HT1080 (cell line): ENCODE results near the gene CDKN2B. TPM values are rescaled to one million over a fixed set of nuclear protein-coding genes. Genes with fewer than 3 reads are reported as not detected.

Source experiments
- DNase-seq: peaks from one replicate; pipeline ENCODE4 v3.0.0-alpha.2; 2015; ENCODE audit warnings: low read depth
- total RNA-seq: library from RNA; depleted of rRNA; stranded (reverse); fragments of >200 nt; shearing (Covaris generic); gene quantifications from 2 replicates; pipeline ENCODE4 v1.2.3, GENCODE V29; 2014

Gene CDKN2B
- total RNA-seq, 1 experiment from 2014 or later = not detected

DNA sequence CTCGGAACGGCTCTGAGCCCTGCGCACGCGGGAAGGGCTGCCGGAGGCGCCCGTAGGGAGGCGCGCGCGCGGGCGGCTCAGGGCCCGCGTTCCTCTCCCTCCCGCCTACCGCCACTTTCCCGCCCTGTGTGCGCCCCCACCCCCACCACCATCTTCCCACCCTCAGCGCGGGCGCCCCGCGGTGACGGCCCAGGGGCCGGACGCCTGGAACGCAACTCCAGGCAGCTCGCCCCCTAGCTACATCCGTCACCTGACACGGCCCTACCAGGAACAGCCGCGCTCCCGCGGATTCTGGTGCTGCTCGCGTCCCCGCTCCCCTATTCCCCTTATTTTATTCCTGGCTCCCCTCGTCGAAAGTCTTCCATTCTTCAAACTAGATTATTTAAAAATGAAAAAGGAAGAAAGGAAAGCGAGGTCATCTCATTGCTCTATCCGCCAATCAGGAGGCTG lies 14.5 kb downstream of the CDKN2B start, which contains the start of gene CDKN2B-AS1:
TSS of gene CDKN2B-AS1 (plus strand) at position 236 of the 450 bp plus-strand sequence.
- no peak for DNase-seq

DNA sequence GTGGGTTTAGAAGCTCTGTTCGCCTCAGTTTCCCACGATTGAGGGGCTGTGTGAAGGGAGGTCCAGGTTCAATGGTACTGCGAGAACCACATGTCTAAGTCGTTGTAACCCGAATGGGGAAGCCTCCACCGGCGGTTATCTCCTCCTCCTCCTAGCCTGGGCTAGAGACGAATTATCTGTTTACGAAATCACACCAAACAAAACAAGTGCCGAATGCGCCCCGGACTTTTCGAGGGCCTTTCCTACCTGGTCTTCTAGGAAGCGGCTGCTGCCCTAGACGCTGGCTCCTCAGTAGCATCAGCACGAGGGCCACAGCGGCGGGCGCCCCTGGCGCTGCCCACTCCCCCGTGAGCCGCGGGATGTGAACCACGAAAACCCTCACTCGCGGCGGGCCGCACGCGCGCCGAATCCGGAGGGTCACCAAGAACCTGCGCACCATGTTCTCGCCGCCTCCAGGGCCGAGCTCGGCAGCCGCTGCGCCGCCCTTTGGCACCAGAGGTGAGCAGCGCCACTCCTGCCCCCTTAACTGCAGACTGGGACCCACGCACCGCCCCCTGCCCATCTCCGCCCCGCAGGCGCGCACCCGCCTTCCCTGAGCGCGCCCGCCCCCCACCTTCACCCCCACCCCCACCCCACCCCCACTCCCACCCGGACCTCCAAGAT lies 15.1 kb downstream of the CDKN2B start, which contains the start of gene CDKN2A:
TSS of gene CDKN2A (minus strand) at position 500 of the 663 bp plus-strand sequence.
- no peak for DNase-seq

DNA sequence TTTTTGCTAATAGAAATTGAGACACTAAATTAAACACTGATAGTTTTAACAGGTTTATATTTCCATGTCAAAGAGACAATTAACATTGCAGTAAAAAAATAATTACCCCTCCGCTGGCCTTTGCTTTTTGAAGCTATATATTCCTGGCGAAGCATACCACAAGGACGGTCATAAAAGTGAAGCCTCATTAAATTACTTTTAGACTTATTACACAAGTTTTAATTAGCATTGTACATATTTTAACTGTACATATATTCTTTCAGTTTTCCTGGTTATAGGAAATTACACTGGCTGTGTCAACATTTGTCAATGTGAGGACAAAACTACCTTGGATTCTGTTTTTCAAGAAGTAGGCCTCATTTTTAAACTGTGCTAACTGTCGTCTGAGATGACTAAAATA lies 16.1 kb downstream of the CDKN2B start:
- DNase-seq = no peak

DNA sequence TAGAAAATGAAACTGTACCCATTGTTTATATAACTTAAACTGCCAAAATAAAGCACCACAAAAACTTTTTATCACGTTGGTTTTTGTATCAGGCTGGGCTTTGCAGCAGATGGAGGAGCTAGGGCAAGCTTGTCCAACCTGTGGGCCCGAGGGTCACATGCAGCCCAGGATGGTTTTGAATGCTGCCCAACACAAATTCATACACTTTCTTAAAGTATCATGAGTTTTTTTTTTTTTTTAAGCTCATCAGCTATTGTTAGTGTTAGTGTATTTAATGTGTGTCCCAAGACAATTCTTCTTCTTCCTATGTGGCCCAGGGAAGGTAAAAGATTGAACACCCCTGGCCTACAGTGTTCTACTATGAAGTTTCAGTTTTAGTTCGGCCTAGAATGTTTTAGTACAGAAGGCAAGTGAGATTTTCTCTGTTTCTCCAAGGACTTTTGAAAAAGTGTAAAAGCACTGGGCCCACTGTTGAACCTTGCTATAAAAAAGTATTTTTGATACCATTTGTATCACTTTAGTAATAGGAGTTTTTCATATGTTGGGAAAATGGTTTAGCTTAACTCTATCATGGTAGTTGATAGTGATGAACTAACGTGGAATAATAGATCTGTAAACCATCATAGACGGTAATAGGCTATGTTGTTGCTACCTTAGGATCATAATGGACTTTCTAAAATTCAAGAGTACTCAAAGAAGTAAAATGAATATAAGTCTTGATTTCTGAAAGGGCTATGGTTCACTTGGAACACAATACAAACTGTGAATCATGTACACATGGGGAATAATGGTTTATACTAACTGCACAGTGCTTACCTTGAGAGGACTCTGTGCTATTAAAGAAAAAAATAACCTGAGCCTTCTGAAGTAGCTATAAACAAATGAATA lies 17.8 kb downstream of the CDKN2B start:
- no peak for DNase-seq

DNA sequence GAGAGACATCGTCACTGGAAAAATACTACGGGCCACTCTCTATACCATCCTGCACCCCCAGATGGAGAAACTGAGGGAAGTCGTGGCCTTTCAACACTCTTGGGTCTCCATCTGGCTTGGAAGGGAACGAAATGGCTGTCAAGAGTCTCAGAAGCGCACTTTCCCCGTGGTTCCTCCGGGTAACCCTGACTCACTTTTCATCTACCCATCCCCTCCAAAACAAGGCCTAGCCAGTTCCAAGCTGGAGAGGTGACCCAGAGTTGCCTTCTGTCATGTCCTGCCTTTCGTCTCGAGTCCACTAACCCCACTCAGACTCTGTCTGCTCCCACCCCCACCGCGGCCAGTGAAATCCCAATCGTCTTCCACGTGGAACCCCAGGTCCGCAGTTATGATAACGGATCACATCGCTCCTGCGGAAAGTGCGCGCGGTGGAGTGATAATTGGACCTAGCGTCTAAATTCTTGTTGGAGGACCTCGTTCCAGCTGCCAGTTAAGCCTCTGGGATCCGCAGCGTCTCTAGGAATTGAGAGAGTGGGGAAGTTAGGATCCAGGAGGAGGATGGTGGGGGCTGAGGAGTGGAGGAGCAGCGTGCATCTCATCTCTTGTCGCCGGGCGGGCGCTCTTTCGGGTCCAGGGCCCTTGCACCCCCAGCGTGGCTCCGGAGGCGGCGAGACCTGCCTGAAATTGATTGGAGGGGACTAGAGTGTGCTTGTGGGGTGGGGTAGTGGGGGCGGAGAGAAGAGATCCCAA lies 19.5 kb downstream of the CDKN2B start:
- DNase-seq = no peak

DNA sequence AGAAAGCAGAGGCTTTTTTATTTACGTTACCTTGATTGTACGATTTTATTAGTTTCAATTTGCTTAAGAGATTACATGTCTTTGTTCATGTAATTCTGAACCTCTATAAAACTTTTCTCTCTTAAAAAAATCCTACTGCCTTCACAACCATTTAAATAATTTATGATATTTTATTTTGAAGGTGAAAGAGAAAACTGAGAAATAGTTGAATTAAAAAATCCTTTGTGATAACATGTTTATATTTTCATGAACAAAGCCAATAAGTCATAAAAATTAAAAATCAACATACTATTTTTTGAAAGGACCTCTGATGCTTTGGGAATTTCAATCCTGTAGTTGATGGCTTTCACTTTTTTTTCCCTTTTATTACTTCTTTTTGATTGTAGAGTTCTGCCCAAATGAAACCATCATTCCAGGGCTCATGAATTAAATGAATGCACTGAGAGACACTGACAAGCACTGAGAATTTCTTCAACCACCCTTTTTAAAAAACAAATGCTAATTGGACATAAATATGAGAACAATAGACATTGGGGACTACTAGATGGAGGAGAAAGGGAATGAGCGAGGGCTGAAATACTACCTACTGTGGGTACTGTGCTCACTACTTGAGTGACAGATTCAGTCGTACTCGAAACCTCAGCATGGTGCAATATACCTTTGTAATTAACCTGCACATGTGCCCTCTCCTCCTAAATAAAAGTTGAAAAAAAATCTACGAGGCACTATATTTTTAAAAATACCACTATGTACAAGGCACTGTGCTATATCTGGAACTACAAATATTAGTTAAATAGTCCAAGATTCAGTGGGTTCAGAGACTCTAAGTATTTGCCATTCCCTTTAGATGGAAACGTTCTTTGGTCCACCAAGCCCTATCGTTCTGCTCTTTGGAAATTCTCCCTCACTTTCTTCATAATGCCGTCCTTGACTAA lies 20.8 kb downstream of the CDKN2B start:
- no peak for DNase-seq

DNA sequence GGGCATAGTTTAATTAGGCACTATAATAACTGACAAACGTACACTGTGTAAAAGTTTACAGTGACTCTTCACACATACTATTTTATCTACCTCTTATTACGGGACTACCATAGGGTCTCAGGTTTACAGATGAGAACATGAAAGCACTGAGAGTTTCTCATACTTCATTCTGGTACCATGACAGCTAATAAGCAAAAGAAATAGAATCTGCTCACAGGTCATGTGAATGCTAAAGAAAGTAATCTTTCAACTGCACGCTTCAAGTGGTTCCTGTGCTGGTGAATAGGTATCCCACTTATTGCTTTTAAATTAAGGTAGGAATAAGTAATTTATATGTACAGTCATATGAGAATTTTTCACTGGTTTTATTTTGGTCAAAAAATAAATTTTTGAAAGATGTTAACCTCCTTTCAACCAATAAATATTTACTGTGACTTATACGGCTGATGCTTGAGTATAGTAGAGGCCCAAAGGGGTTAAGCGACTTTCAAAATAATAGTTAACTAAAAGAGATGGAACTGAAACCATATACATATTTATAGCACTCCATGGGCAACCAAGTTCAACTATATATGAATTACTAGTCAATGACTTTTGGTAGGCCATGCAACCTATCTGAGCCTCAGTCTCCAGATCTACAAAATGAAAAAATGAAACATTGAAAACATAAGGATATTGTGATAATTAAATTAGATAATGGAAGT lies 23.0 kb downstream of the CDKN2B start:
- DNase-seq = no peak

DNA sequence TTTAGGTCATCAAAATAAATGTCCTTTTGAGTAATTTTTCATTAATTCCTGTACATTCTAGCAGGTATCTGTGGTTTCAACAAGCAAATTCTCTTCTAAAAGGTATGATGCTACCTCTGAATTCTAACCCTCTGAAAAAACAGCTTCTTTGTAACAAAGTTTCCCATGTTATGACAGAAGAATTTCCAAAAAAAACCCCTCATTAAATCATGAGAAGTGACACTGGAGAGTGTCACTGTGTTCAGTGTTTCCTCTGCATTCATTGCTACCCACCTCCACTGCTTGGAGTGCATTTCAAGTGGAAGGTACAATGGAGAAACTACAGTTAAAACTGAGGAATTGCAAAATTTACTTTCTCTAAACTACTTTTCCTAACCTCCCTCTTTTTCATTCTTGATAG lies 25.0 kb downstream of the CDKN2B start:
- no peak for DNase-seq

DNA sequence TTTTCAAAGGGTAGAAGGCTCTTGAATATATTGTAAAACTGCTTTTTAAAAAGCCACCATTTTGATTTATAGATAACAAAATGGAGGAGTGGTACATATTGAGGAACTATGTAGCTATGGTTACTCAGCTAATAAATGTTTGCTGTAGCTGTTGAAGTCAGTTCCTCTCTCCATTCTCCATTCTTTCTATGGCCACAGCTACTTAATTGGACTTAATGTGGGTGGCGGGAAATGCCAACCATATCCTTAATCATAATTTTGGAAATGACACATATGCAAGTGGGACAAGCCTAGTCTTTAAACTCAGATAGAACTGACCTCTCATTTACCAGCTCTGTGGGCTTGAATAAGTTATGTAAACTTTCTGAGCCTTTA lies 25.6 kb downstream of the CDKN2B start:
- DNase-seq = no peak

DNA sequence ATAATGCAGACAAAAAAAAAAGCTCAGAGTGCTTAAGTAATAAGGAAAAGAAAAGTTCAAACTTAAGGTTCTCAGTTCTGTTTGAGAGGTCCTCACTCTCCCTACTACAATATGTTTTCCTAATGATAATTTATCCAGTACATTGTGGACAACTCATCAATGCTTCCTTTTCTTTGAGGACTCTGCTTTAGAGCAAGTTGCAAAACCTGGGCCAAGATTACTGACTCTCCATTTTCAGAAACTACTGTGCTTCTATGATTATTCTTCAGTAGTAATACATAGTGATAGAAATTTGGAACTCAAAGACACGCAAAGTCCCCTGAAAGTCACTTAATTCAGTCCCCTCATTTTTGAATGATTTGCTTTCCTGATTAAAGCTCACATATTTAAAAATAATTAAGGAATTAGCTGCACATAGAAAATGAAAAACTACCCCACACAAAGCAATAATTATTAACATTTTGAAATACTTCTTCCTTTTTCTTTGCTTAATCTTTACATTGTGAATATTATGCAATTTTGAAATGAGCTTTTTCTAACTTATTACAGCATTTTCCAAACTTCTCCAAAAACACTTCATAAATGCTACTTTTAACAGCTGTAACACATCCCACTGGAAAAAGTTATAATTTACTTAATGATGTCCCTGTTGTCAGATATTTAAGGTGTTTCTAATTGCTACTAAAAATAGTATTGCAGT lies 26.1 kb downstream of the CDKN2B start:
- DNase-seq = no peak

DNA sequence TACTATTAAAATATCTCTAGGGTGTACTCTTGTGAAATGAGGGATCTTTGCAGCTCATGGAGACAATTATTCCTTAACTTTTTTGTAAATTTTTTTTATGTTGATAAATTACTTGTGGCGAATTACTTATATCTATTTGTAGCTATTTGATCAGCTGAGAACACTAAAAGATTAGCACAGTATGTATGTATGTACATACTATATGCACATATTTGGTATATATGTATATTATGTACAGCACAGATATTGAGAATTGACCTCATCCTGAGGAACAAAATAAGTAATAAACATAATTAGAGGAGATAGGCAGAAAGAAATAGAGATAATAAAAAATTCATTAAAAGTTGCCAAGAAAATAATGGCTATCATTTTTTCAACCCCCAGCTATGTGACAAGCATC lies 26.7 kb downstream of the CDKN2B start:
- DNase-seq = no peak

DNA sequence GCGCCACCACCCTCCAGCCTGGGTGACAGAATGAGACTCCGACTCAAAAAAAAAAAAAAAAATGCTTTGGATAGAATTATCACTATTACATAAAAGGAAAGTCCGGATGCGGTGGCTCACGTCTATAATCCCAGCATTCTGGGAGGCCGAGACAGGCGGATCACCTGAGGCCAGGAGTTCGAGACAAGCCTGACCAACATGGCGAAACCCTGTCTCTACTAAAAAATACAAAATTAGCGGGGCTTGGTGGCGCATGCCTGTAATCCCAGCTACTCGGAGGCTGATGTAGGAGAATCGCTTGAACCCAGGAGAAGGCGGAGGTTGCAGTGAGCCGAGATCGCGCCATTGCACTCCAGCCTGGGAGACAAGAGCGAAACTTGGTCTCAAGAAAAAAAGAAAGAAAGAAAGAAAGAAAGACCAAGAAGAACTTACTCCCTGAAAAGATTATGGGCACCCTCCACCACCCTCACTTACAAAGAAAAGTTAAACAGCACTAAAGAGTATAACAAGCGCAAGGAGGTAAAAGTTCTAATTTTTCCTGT lies 32.7 kb downstream of the CDKN2B start:
- no peak for DNase-seq

DNA sequence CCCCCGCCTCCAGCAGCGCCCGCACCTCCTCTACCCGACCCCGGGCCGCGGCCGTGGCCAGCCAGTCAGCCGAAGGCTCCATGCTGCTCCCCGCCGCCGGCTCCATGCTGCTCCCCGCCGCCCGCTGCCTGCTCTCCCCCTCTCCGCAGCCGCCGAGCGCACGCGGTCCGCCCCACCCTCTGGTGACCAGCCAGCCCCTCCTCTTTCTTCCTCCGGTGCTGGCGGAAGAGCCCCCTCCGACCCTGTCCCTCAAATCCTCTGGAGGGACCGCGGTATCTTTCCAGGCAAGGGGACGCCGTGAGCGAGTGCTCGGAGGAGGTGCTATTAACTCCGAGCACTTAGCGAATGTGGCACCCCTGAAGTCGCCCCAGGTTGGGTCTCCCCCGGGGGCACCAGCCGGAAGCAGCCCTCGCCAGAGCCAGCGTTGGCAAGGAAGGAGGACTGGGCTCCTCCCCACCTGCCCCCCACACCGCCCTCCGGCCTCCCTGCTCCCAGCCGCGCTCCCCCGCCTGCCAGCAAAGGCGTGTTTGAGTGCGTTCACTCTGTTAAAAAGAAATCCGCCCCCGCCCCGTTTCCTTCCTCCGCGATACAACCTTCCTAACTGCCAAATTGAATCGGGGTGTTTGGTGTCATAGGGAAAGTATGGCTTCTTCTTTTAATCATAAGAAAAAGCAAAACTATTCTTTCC lies 34.2 kb downstream of the CDKN2B start:
- no peak for DNase-seq

DNA sequence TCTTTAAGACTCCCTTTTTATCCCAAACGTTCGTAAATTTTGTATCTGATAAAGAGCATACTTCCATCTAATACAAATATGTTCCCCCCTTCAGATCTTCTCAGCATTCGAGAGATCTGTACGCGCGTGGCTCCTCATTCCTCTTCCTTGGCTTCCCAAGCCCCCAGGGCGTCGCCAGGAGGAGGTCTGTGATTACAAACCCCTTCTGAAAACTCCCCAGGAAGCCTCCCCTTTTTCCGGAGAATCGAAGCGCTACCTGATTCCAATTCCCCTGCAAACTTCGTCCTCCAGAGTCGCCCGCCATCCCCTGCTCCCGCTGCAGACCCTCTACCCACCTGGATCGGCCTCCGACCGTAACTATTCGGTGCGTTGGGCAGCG lies 34.8 kb downstream of the CDKN2B start:
- no peak for DNase-seq

DNA sequence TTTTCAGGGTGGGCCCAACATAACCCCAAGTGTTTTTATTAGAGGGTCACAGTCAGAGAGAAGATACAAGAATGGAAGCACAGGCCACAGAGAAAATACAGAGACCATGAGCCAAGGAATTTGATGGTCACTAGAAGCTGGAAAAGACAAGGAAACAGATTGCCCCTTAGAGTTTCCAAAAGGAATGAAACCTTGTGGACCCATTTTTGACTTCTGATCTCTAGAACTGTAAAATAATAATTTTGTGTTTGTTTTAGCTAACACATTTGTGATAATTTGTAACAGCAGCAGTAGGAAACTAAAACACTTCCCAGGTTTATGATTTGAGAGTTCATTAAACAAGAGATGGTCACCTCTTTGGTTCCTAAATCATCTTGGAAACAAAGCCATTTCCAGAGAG lies 36.7 kb downstream of the CDKN2B start:
- DNase-seq = no peak

DNA sequence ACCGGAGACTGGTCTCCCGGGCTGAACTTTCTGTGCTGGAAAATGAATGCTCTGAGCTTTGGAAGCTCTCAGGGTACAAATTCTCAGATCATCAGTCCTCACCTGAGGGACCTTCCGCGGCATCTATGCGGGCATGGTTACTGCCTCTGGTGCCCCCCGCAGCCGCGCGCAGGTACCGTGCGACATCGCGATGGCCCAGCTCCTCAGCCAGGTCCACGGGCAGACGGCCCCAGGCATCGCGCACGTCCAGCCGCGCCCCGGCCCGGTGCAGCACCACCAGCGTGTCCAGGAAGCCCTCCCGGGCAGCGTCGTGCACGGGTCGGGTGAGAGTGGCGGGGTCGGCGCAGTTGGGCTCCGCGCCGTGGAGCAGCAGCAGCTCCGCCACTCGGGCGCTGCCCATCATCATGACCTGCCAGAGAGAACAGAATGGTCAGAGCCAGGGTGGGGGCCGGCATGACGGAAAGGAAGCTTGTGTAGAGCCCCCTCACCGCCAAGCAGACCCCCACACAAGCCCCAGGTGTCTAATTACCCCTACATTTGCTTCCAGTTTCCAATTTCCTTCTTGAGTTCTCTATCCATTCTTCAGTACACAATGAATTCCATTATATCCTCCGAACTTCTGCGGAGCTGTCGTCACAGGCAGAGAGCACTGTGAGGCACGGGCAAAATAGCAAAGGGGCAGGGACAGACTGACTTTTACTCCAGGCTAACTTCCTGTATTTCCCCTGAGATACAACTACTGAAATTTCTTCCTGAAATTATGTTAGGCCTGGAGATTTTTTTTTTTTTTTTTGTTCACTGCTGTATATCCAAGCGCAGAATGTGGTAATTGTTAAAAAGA lies 38.1 kb downstream of the CDKN2B start:
- DNase-seq = no peak

DNA sequence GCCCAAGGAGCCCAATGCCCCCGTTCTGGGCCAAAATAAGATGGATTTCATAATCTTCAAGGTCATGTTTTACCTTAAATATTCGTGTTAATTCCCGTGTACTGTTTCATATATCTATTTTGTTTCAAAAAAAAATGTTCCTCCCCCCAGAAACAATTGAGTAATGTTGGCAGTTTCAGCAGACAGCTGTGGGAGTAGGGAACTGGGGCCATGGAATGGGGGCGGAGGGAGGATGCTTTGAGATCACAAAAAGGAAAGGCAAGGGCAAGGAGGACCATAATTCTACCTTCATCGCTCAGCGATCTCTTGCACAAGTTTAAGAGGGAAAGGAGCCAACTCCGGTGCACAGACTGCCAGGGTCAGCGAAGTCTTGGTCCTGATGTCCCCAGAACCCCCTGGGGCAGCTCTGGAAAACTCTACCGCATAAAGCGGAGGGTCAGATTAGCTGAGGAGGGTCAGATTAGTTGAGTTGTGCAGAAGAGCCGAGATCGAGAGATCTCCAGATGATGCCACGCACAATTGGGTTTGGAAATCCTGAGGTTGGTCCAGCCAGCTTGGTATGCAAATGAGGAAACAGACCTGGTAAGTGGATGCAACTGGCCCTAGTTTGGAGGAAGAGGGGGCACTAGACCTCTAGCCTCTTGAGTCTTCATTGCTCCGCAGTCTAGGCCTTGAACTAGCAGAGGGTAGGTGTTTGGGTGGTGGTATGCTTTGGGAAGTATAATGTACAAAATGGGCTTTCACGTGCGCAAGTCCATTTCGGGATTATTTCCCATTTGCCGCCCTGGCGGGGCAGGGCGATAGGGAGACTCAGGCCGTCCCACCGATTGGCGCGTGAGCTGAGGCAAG lies 38.9 kb downstream of the CDKN2B start:
- DNase-seq = no peak
